Ishikawa (cell line): ENCODE measurements around the gene TNIK.

ENCODE experiments used
- CEBPB ChIP-seq: IDR thresholded peaks from 2 replicates; pipeline ENCODE4 v1.6.1; 2012
- CREB1 ChIP-seq: IDR thresholded peaks from 2 replicates; pipeline ENCODE4 v1.6.1; 2012; ENCODE audit warnings: low read depth
- EGR1 ChIP-seq: IDR thresholded peaks from 2 replicates; pipeline ENCODE4 v1.6.1; 2012
- EP300 ChIP-seq: IDR thresholded peaks from 2 replicates; pipeline ENCODE4 v1.6.1; 2012; ENCODE audit warnings: borderline replicate concordance
- MAX ChIP-seq: IDR thresholded peaks from 2 replicates; pipeline ENCODE4 v1.6.1; 2012
- NFIC ChIP-seq: IDR thresholded peaks from 2 replicates; pipeline ENCODE4 v1.6.1; 2012
- RAD21 ChIP-seq: IDR thresholded peaks from 2 replicates; pipeline ENCODE4 v1.6.1; 2012; ENCODE audit warnings: low read depth
- REST ChIP-seq: IDR thresholded peaks from 2 replicates; pipeline ENCODE4 v1.6.1; 2012; ENCODE audit warnings: low read depth, mild to moderate bottlenecking
- TAF1 ChIP-seq: IDR thresholded peaks from 2 replicates; pipeline ENCODE4 v1.6.1; 2012; ENCODE audit warnings: low read depth, mild to moderate bottlenecking
- USF1 ChIP-seq: IDR thresholded peaks from 2 replicates; pipeline ENCODE4 v1.6.1; 2012
- YY1 ChIP-seq: IDR thresholded peaks from 2 replicates; pipeline ENCODE4 v1.6.1; 2012; ENCODE audit warnings: low read depth
- ZBTB7A ChIP-seq: IDR thresholded peaks from 2 replicates; pipeline ENCODE4 v1.6.1; 2012; ENCODE audit warnings: low read depth

GRCh38 chr3:171439996-171440395 is 20.2 kb downstream of the TNIK start:
- TF ChIP-seq YY1 (no peak), MAX (no peak), EP300 (no peak), REST (no peak), NFIC (no peak), CREB1 (no peak), RAD21 (no peak), ZBTB7A (no peak), EGR1 (no peak), TAF1 (no peak), USF1 (no peak), CEBPB (no peak)
